ENCODE measurements around the gene KRTAP10-7. TPM values are rescaled to one million over a fixed set of nuclear protein-coding genes. Genes with fewer than 3 reads are reported as not detected.
"Not testable (repeated sequence)": the region's sequence is repeated elsewhere in the genome, so short reads cannot be mapped to it uniquely, and the experiment has no call there.

KRTAP10-7 gene
- not detected in 2 replicates for total RNA-seq

- not testable (repeated sequence) for DNase-seq (ENCODE audit: low read depth); H3K4me3 ChIP-seq (ENCODE audit: low read depth, low read length); H3K36me3 ChIP-seq (ENCODE audit: control insufficient read depth, insufficient read depth, low read length); H3K27me3 ChIP-seq (ENCODE audit: control insufficient read depth, insufficient read depth, low read length)
These were observed at the start of gene KRTAP10-7 for GRCh38 chr21:44600118-44600978. Gene KRTAP10-7 (plus strand): TSS chr21:44600597. CDS start chr21:44600622, 25 bp downstream.

- DNase-seq (ENCODE audit: low read depth), result no peak
- H3K4me3 ChIP-seq (ENCODE audit: low read depth, low read length), result no peak overlapping the region
- TF ChIP-seq CTCF (IDR thresholded peaks at IDR 0.05; ENCODE audit: insufficient read depth, low read length, poor library complexity, severe bottlenecking), result no peak
- H3K27me3 ChIP-seq (ENCODE audit: control insufficient read depth, insufficient read depth, low read length), result no peaks in the 10 kb centered on the region
- H3K36me3 ChIP-seq (ENCODE audit: control insufficient read depth, insufficient read depth, low read length), result no peaks in the 10 kb centered on the region
These were observed 49.6 kb upstream of the KRTAP10-7 start for GRCh38 chr21:44550807-44551206.

- DNase-seq (ENCODE audit: low read depth), result no peak
- TF ChIP-seq CTCF (IDR thresholded peaks at IDR 0.05; ENCODE audit: insufficient read depth, low read length, poor library complexity, severe bottlenecking), result no peak
- Histone ChIP-seq H3K36me3 (ENCODE audit: control insufficient read depth, insufficient read depth, low read length) (no peaks in the 10 kb centered on the region), H3K27me3 (ENCODE audit: control insufficient read depth, insufficient read depth, low read length) (no peaks in the 10 kb centered on the region), H3K4me3 (ENCODE audit: low read depth, low read length) (no peak within 1 kb of the TSS)
These were observed 48.9 kb upstream of the KRTAP10-7 start, which contains the start of gene KRTAP10-2 for GRCh38 chr21:44551340-44551961. Gene KRTAP10-2 (minus strand): TSS chr21:44551505. CDS start chr21:44551458, 47 bp downstream.

GRCh38 chr21:44552136-44552535, 48.3 kb upstream of the KRTAP10-7 start:
- Histone ChIP-seq H3K4me3 (ENCODE audit: low read depth, low read length) (no peak overlapping the region), H3K36me3 (ENCODE audit: control insufficient read depth, insufficient read depth, low read length) (no peaks in the 10 kb centered on the region), H3K27me3 (ENCODE audit: control insufficient read depth, insufficient read depth, low read length) (peaks cover 3% of the 10 kb centered on the region)
- no peak for DNase-seq (ENCODE audit: low read depth)
- no peak for TF ChIP-seq CTCF (IDR thresholded peaks at IDR 0.05; ENCODE audit: insufficient read depth, low read length, poor library complexity, severe bottlenecking)

- DNase-seq (ENCODE audit: low read depth), result no peak
- Histone ChIP-seq H3K4me3 (ENCODE audit: low read depth, low read length) (no peak overlapping the region), H3K27me3 (ENCODE audit: control insufficient read depth, insufficient read depth, low read length) (peaks cover 6% of the 10 kb centered on the region), H3K36me3 (ENCODE audit: control insufficient read depth, insufficient read depth, low read length) (no peaks in the 10 kb centered on the region)
- TF ChIP-seq CTCF (IDR thresholded peaks at IDR 0.05; ENCODE audit: insufficient read depth, low read length, poor library complexity, severe bottlenecking), result no peak
These were observed 47.7 kb upstream of the KRTAP10-7 start for GRCh38 chr21:44552681-44553080.

GRCh38 chr21:44555200-44555875, 45.1 kb upstream of the KRTAP10-7 start:
- no peak for TF ChIP-seq CTCF (IDR thresholded peaks at IDR 0.05; ENCODE audit: insufficient read depth, low read length, poor library complexity, severe bottlenecking)
- no peak for DNase-seq (ENCODE audit: low read depth)

More at GRCh38 chr21:44555200-44555875, 45.1 kb upstream of the KRTAP10-7 start:
- H3K27me3 ChIP-seq (ENCODE audit: control insufficient read depth, insufficient read depth, low read length), result peaks cover 13% of the 10 kb centered on the region
- no peak overlapping the region for H3K4me3 ChIP-seq (ENCODE audit: low read depth, low read length)
- no peaks in the 10 kb centered on the region for H3K36me3 ChIP-seq (ENCODE audit: control insufficient read depth, insufficient read depth, low read length)

Data from kidney epithelial cell (primary cell).